Ascending aorta (tissue), 2 donors: Measurements from ENCODE around the gene ANKRD52. TPM values are rescaled to one million over a fixed set of nuclear protein-coding genes. Genes with fewer than 3 reads are reported as not detected.

Experiments used
- DNase-seq, 2 donors: peaks; one replicate each; pipeline ENCODE4 v3.0.0-alpha.2; 2019; ENCODE audit warnings: low spot score in 2 of 2
- H3K27ac ChIP-seq, 2 donors: fragments of 200-600 bp; sonication (generic); one replicate each; pipeline ENCODE4 v1.5.1; 2016 to 2017; ENCODE audit warnings: mild to moderate bottlenecking in 1 of 2
- H3K27me3 ChIP-seq: fragments of 200-600 bp; sonication (generic); one replicate; pipeline ENCODE4 v1.5.1; 2017
- H3K36me3 ChIP-seq, 2 donors: fragments of 200-600 bp; sonication (generic); one replicate each; pipeline ENCODE4 v1.5.1; 2016
- H3K4me1 ChIP-seq, 2 donors: fragments of 200-600 bp; sonication (generic); one replicate each; pipeline ENCODE4 v1.5.1; 2016 to 2017; ENCODE audit warnings: mild to moderate bottlenecking in 1 of 2
- H3K4me3 ChIP-seq, 2 donors: fragments of 200-600 bp; sonication (generic); one replicate each; pipeline ENCODE4 v1.5.1; 2016 to 2017; ENCODE audit warnings: mild to moderate bottlenecking in 1 of 2
- H3K9me3 ChIP-seq, 2 donors: fragments of 200-600 bp; sonication (generic); one replicate each; pipeline ENCODE4 v1.5.1; 2016
- CTCF ChIP-seq, 3 experiments: fragments of 200-600 bp in 2 of 3; fragments of 450-650 bp in 1 of 3; sonication (generic) in 2 of 3; IDR thresholded peaks; one replicate each; pipeline ENCODE4 v1.5.1; 2016 to 2019; ENCODE audit warnings: antibody characterized with exemption in 3 of 3, mild to moderate bottlenecking in 1 of 3, moderate library complexity in 1 of 3
- intact Hi-C: fragments of 100-400 bp; cut with DNase I; formaldehyde crosslinking; loops from one replicate; pipeline ENCODE4 v1.15.1; 2023
- total RNA-seq: library from RNA; depleted of rRNA; stranded (reverse); fragments of >200 nt; gene quantifications from one replicate; pipeline ENCODE4 v1.1.0, GENCODE V29; 2016

Gene ANKRD52
- total RNA-seq, 1 donor from 2014 or later: 17.5 TPM

GRCh38 chr12:56253091-56253490, 5.1 kb downstream of the ANKRD52 start:
- intact Hi-C loops: no loop called here
- Histone ChIP-seq H3K27ac (no peak overlapping the region), H3K27me3 (no peaks in the 10 kb centered on the region), H3K4me1 (peaks cover 3 to 12% of the 10 kb centered on the region in 2 donors), H3K36me3 (peaks cover 71 to 79% of the 10 kb centered on the region in 2 donors), H3K4me3 (no peak overlapping the region), H3K9me3 (no peaks in the 10 kb centered on the region)
- no peak for DNase-seq
- no peak for TF ChIP-seq CTCF (IDR thresholded peaks at IDR 0.05)

GRCh38 chr12:56252649-56253048, 5.5 kb downstream of the ANKRD52 start:
- H3K4me1 ChIP-seq: peaks cover 3 to 12% of the 10 kb centered on the region in 2 donors
- H3K36me3 ChIP-seq: peaks cover 75 to 83% of the 10 kb centered on the region in 2 donors
- H3K9me3 ChIP-seq: no peaks in the 10 kb centered on the region
- H3K27me3 ChIP-seq: no peaks in the 10 kb centered on the region
- H3K4me3 ChIP-seq: no peak overlapping the region
- H3K27ac ChIP-seq: no peak overlapping the region
- no peak for DNase-seq
- intact Hi-C loops: no loop called here
- no peak for TF ChIP-seq CTCF (IDR thresholded peaks at IDR 0.05)

- H3K27me3 ChIP-seq: no peaks in the 10 kb centered on the region
- no peak overlapping the region for H3K4me3 ChIP-seq
- H3K4me1 ChIP-seq: no peaks in the 10 kb centered on the region
- no peaks in the 10 kb centered on the region for H3K9me3 ChIP-seq
- DNase-seq: no peak
- intact Hi-C loops: no loop called here
- H3K36me3 ChIP-seq: peaks cover 93 to 100% of the 10 kb centered on the region in 2 donors
- H3K27ac ChIP-seq: no peak overlapping the region
- TF ChIP-seq CTCF (IDR thresholded peaks at IDR 0.05): no peak
Measured at GRCh38 chr12:56248711-56249110, 9.5 kb downstream of the ANKRD52 start.

GRCh38 chr12:56247923-56248322, 10.3 kb downstream of the ANKRD52 start:
- no peak for TF ChIP-seq CTCF (IDR thresholded peaks at IDR 0.05)
- intact Hi-C loops: no loop called here
- no peak overlapping the region for H3K4me3 ChIP-seq
- H3K36me3 ChIP-seq: peaks cover 93 to 100% of the 10 kb centered on the region in 2 donors
- no peaks in the 10 kb centered on the region for H3K4me1 ChIP-seq
- H3K27ac ChIP-seq: no peak overlapping the region
- DNase-seq: no peak
- H3K9me3 ChIP-seq: no peaks in the 10 kb centered on the region
- no peaks in the 10 kb centered on the region for H3K27me3 ChIP-seq

- Histone ChIP-seq H3K9me3 (no peaks in the 10 kb centered on the region), H3K36me3 (peaks cover 90 to 99% of the 10 kb centered on the region in 2 donors), H3K4me1 (no peaks in the 10 kb centered on the region), H3K4me3 (no peak overlapping the region), H3K27me3 (no peaks in the 10 kb centered on the region), H3K27ac (no peak overlapping the region)
- no peak for TF ChIP-seq CTCF (IDR thresholded peaks at IDR 0.05)
- intact Hi-C loops: no loop called here
- DNase-seq: no peak
Measured at GRCh38 chr12:56244494-56244893, 13.7 kb downstream of the ANKRD52 start.

- Histone ChIP-seq H3K4me1 (no peaks in the 10 kb centered on the region), H3K9me3 (no peaks in the 10 kb centered on the region), H3K4me3 (no peak overlapping the region), H3K27ac (no peak overlapping the region), H3K27me3 (no peaks in the 10 kb centered on the region), H3K36me3 (peaks cover 85 to 99% of the 10 kb centered on the region in 2 donors)
- TF ChIP-seq CTCF (IDR thresholded peaks at IDR 0.05): no peak
- no peak for DNase-seq
- intact Hi-C loops: no loop called here
Measured at GRCh38 chr12:56243731-56244181, 14.4 kb downstream of the ANKRD52 start.
